H9 (cell line): ENCODE data around the gene ARSG. TPM values are rescaled to one million over a fixed set of nuclear protein-coding genes. Genes with fewer than 3 reads are reported as not detected.
A peak's percentile ranks its signal among the peaks of the same experiment; 100 is the strongest.
"Not testable (repeated sequence)": the region's sequence is repeated elsewhere in the genome, so short reads cannot be mapped to it uniquely, and the experiment has no call there.

ENCODE experiments used
- DNase-seq: peaks from one replicate; pipeline ENCODE4 v3.0.0-alpha.2; 2017
- H2AFZ ChIP-seq: one replicate; pipeline ENCODE4 v1.6.1; 2013; ENCODE audit warnings: mild to moderate bottlenecking, low read length, control low read depth, moderate library complexity
- H2AK5ac ChIP-seq: 2 replicates; pipeline ENCODE4 v1.6.1; 2013; ENCODE audit warnings: low read length, control low read depth, mixed read lengths; ENCODE audit not compliant: insufficient read length
- H2BK120ac ChIP-seq: one replicate; pipeline ENCODE4 v1.6.1; 2013; ENCODE audit warnings: low read depth, mild to moderate bottlenecking, low read length, control low read depth, inconsistent platforms; ENCODE audit not compliant: poor library complexity, severe bottlenecking
- H2BK12ac ChIP-seq: 2 replicates; pipeline ENCODE4 v1.6.1; 2013; ENCODE audit warnings: low read length, control low read depth, mixed read lengths, low read depth; ENCODE audit not compliant: insufficient read length
- H2BK15ac ChIP-seq: 2 replicates; pipeline ENCODE4 v1.6.1; 2013; ENCODE audit warnings: low read depth, low read length, control low read depth
- H2BK20ac ChIP-seq: one replicate; pipeline ENCODE4 v1.6.1; 2013; ENCODE audit warnings: low read depth, mild to moderate bottlenecking, low read length, control low read depth, inconsistent platforms; ENCODE audit not compliant: poor library complexity, severe bottlenecking
- H2BK5ac ChIP-seq: 2 replicates; pipeline ENCODE4 v1.6.1; 2013; ENCODE audit warnings: low read length, control low read depth, mixed read lengths; ENCODE audit not compliant: insufficient read length
- H3K14ac ChIP-seq: 2 replicates; pipeline ENCODE4 v1.6.1; 2013; ENCODE audit warnings: low read length, control low read depth; ENCODE audit not compliant: insufficient read depth
- H3K18ac ChIP-seq: 2 replicates; pipeline ENCODE4 v1.6.1; 2013; ENCODE audit warnings: low read depth, mild to moderate bottlenecking, mixed read lengths, low read length, control low read depth; ENCODE audit not compliant: insufficient read length
- H3K23ac ChIP-seq: 2 replicates; pipeline ENCODE4 v1.6.1; 2013; ENCODE audit warnings: low read length, control low read depth, mixed read lengths, low read depth; ENCODE audit not compliant: insufficient read length
- H3K23me2 ChIP-seq: 2 replicates; pipeline ENCODE4 v1.6.1; 2013; ENCODE audit warnings: low read depth, mild to moderate bottlenecking, mixed read lengths, low read length, control low read depth; ENCODE audit not compliant: insufficient read length, poor library complexity, severe bottlenecking
- H3K27ac ChIP-seq: 2 replicates; pipeline ENCODE4 v1.5.1; 2013; ENCODE audit warnings: low read length, control low read depth, mixed read lengths, low read depth; ENCODE audit not compliant: insufficient read length
- H3K27me3 ChIP-seq: 2 replicates; pipeline ENCODE4 v1.6.1; 2013; ENCODE audit warnings: low read length, control low read depth, inconsistent platforms; ENCODE audit not compliant: insufficient read depth
- H3K4ac ChIP-seq: 2 replicates; pipeline ENCODE4 v1.6.1; 2013; ENCODE audit warnings: low read depth, mild to moderate bottlenecking, control low read depth, inconsistent platforms, low read length, moderate library complexity
- H3K4me1 ChIP-seq: 2 replicates; pipeline ENCODE4 v1.6.1; 2013; ENCODE audit warnings: low read length, control low read depth, inconsistent platforms; ENCODE audit not compliant: insufficient read depth
- H3K4me2 ChIP-seq: 2 replicates; pipeline ENCODE4 v1.6.1; 2013; ENCODE audit warnings: low read length, control low read depth, mixed read lengths; ENCODE audit not compliant: insufficient read length, insufficient read depth
- H3K56ac ChIP-seq: 2 replicates; pipeline ENCODE4 v1.6.1; 2013; ENCODE audit warnings: low read depth, mild to moderate bottlenecking, mixed read lengths, low read length, control low read depth; ENCODE audit not compliant: insufficient read length
- H3K79me1 ChIP-seq: 2 replicates; pipeline ENCODE4 v1.6.1; 2013; ENCODE audit warnings: low read depth, mild to moderate bottlenecking, moderate library complexity, low read length, control low read depth, inconsistent platforms; ENCODE audit not compliant: insufficient read depth, poor library complexity, severe bottlenecking
- H3K79me2 ChIP-seq: 2 replicates; pipeline ENCODE4 v1.6.1; 2013; ENCODE audit warnings: low read length, control low read depth, inconsistent platforms; ENCODE audit not compliant: insufficient read depth
- H3K9ac ChIP-seq: 2 replicates; pipeline ENCODE4 v1.6.1; 2013; ENCODE audit warnings: low read length, control low read depth, mixed read lengths; ENCODE audit not compliant: insufficient read length; ENCODE audit errors: extremely low read depth
- H3K9me3 ChIP-seq: one replicate; pipeline ENCODE4 v1.6.1; 2013; ENCODE audit warnings: low read depth, low read length, inconsistent platforms; ENCODE audit not compliant: control insufficient read depth
- H3T11ph ChIP-seq: one replicate; pipeline ENCODE4 v1.6.1; 2013; ENCODE audit warnings: mild to moderate bottlenecking, low read length, control low read depth, inconsistent platforms
- H4K20me1 ChIP-seq: one replicate; pipeline ENCODE4 v1.6.1; 2013; ENCODE audit not compliant: control insufficient read depth, insufficient read length, insufficient read depth
- H4K5ac ChIP-seq: 2 replicates; pipeline ENCODE4 v1.6.1; 2013; ENCODE audit warnings: low read depth, mild to moderate bottlenecking, mixed read lengths, low read length, control low read depth; ENCODE audit not compliant: insufficient read length
- H4K8ac ChIP-seq: replicated peaks from 2 replicates; pipeline ENCODE4 v1.6.1; 2013; ENCODE audit warnings: low read length, control low read depth, mixed read lengths, low read depth; ENCODE audit not compliant: insufficient read length
- H4K91ac ChIP-seq: 2 replicates; pipeline ENCODE4 v1.6.1; 2013; ENCODE audit warnings: low read depth, mild to moderate bottlenecking, moderate library complexity, mixed read lengths, low read length, control low read depth; ENCODE audit not compliant: insufficient read length
- H3K27ac Mint-ChIP-seq, 3 experiments: 2 replicates in 2 of 3; 3 replicates in 1 of 3; pipeline ENCODE4 v1.8.0; 2020 to 2021; ENCODE audit warnings: mixed read lengths in 3 of 3, mild to moderate bottlenecking in 1 of 3, moderate library complexity in 1 of 3
- H3K27me3 Mint-ChIP-seq: 2 replicates; pipeline ENCODE4 v1.8.0; 2021; ENCODE audit warnings: low read depth, mild to moderate bottlenecking, moderate library complexity, mixed read lengths
- H3K36me3 Mint-ChIP-seq, 3 experiments: 2 replicates in 2 of 3; 3 replicates in 1 of 3; pipeline ENCODE4 v1.8.0; 2020 to 2021; ENCODE audit warnings: low read depth in 3 of 3, mixed read lengths in 3 of 3; ENCODE audit not compliant: insufficient read depth in 1 of 3
- H3K4me1 Mint-ChIP-seq, 2 experiments: 2 replicates each; pipeline ENCODE4 v1.8.0; 2020; ENCODE audit warnings: mixed read lengths in 2 of 2
- H3K4me3 Mint-ChIP-seq, 2 experiments: 2 replicates in 1 of 2; 3 replicates in 1 of 2; pipeline ENCODE4 v1.8.0; 2020 to 2021; ENCODE audit warnings: mild to moderate bottlenecking in 2 of 2, mixed read lengths in 2 of 2, moderate library complexity in 1 of 2
- H3K9me3 Mint-ChIP-seq, 2 experiments: 2 replicates in 1 of 2; 3 replicates in 1 of 2; pipeline ENCODE4 v1.8.0; 2020; ENCODE audit warnings: mild to moderate bottlenecking in 2 of 2, mixed read lengths in 2 of 2, moderate library complexity in 1 of 2
- CTCF ChIP-seq: fragments of 200-600 bp; sonication (generic); conservative IDR thresholded peaks from 3 replicates; pipeline ENCODE4 v1.8.0; 2021; ENCODE audit warnings: antibody characterized with exemption, mild to moderate bottlenecking
- WGBS: extraction: QIAGEN DNeasy Blood & Tissue Kit; methylation state at CpG from one replicate; pipeline ENCODE4 v1.1.7; 2013; ENCODE audit warnings: missing lambda C conversion rate, low lambda C conversion rate, mixed read lengths; ENCODE audit not compliant: insufficient read length; ENCODE audit errors: extremely low coverage; 5-methylcytosine and 5-hydroxymethylcytosine counted together
- total RNA-seq: library from RNA; stranded (reverse); gene quantifications from 2 replicates; pipeline ENCODE4 v1.2.1, GENCODE V29; 2021

The ARSG gene
- total RNA-seq, 1 experiment from 2014 or later: 3.6 TPM

GRCh38 chr17:68329331-68329730 is 38.0 kb downstream of the ARSG start:
- H4K20me1 ChIP-seq: no peaks in the 10 kb centered on the region
- no peak overlapping the region for H2BK120ac ChIP-seq
- no peak overlapping the region for H3K56ac ChIP-seq
- Mint-ChIP-seq H3K9me3 (peaks cover 21 to 32% of the 10 kb centered on the region in 2 experiments), H3K27ac (peak overlapping the region in 1 of 3 experiments; percentile 77; a peak in 2 of 7 replicates), H3K4me1 (0 out of 4 replicates have a peak, but pooled peaks cover 0 to 2% of the 10 kb centered on the region in 2 experiments), H3K27me3 (peaks cover 1% of the 10 kb centered on the region; the same call in 1 of the 2 replicates), H3K4me3 (no peak overlapping the region), H3K36me3 (peaks cover 10 to 15% (median 15%) of the 10 kb centered on the region in 3 experiments)
- H3K4ac ChIP-seq: no peak overlapping the region
- no peak overlapping the region for H4K91ac ChIP-seq
- no peak overlapping the region for H2BK5ac ChIP-seq
- H3K27me3 ChIP-seq: no peaks in the 10 kb centered on the region
- H3K23me2 ChIP-seq: no peaks in the 10 kb centered on the region
- H3K4me1 ChIP-seq: no peaks in the 10 kb centered on the region
- no peak overlapping the region for H3K27ac ChIP-seq
- no peak overlapping the region for H3K9ac ChIP-seq
- H3K14ac ChIP-seq: no peak overlapping the region
- H4K5ac ChIP-seq: no peak overlapping the region
- WGBS: no CpG with 5 or more reads among the region's 7 CpGs
- H2BK20ac ChIP-seq: no peak overlapping the region
- no peak overlapping the region for H4K8ac ChIP-seq
- H3K79me1 ChIP-seq: no peaks in the 10 kb centered on the region
- no peak overlapping the region for H2AFZ ChIP-seq
- no peak for TF ChIP-seq CTCF
- H3K23ac ChIP-seq: no peak overlapping the region
- H3K18ac ChIP-seq: no peak overlapping the region
- H2BK15ac ChIP-seq: no peak overlapping the region
- H3K79me2 ChIP-seq: no peaks in the 10 kb centered on the region
- H3K9me3 ChIP-seq: no peaks in the 10 kb centered on the region
- no peak for DNase-seq
- H3T11ph ChIP-seq: no peak overlapping the region
- H3K4me2 ChIP-seq: no peak overlapping the region
- H2AK5ac ChIP-seq: no peak overlapping the region
- no peak overlapping the region for H2BK12ac ChIP-seq

DNA sequence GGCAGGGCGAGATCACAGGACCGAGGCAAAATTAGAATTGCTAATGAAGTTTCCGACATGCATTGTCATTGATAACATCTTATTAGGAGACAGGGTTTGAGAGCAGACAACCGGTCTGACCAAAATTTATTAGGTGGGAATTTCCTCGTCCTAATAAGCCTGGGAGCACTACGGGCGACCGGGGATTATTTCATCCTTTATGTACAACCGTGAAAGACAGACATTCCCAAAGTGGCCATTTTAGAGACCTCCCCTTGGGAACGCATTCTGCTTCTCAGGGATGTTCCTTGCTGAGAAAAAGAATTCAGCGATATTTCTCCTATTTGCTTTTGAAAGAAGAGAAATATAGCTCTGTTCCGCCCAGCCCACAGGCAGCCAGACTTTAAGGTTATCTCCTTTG is 40.6 kb downstream of the ARSG start:
- H3K79me1 ChIP-seq, H2AK5ac ChIP-seq, H2AFZ ChIP-seq, H3T11ph ChIP-seq, H2BK120ac ChIP-seq, H3K27me3 ChIP-seq, H3K79me2 ChIP-seq, H4K5ac ChIP-seq, H4K8ac ChIP-seq, H3K4me1 Mint-ChIP-seq, H3K4me1 ChIP-seq, H3K9ac ChIP-seq, H2BK12ac ChIP-seq, H3K18ac ChIP-seq, H3K27ac ChIP-seq, H2BK15ac ChIP-seq, H3K4me2 ChIP-seq, H2BK20ac ChIP-seq, H3K14ac ChIP-seq, H3K27ac Mint-ChIP-seq, H3K9me3 ChIP-seq, H3K4ac ChIP-seq, H2BK5ac ChIP-seq, H3K23me2 ChIP-seq, H3K23ac ChIP-seq, H3K27me3 Mint-ChIP-seq, H3K4me3 Mint-ChIP-seq, H4K20me1 ChIP-seq, DNase-seq, H3K56ac ChIP-seq, H4K91ac ChIP-seq: not testable (repeated sequence)
- H3K9me3 Mint-ChIP-seq: peaks cover 21 to 29% of the 10 kb centered on the region in 2 experiments
- H3K36me3 Mint-ChIP-seq: peaks cover 10 to 15% (median 15%) of the 10 kb centered on the region in 3 experiments
- WGBS: no CpG with 5 or more reads among the region's 12 CpGs
